SH-SY5Y (cell line): ENCODE measurements around the gene ROR2.

Source experiments
- GATA2 ChIP-seq: IDR thresholded peaks from 2 replicates; pipeline ENCODE4 v1.6.1; 2011; ENCODE audit warnings: mild to moderate bottlenecking, low read depth, low read length
- GATA3 ChIP-seq: IDR thresholded peaks from 2 replicates; pipeline ENCODE4 v1.6.1; 2011; ENCODE audit warnings: low read depth, mild to moderate bottlenecking, low read length, moderate library complexity

- TF ChIP-seq GATA3 (no peak), GATA2 (peak; percentile 53)
Observed at GRCh38 chr9:91658513-91659105, 291.4 kb downstream of the ROR2 start.
